ENCODE measurements around the gene SNAPC3.

GRCh38 chr9:15433661-15434060 is 11.0 kb downstream of the SNAPC3 start:
- no peak for TF ChIP-seq CTCF (IDR thresholded peaks at IDR 0.05)
- no peak for TF ChIP-seq EZH2 (IDR thresholded peaks at IDR 0.05)

Data from neural progenitor cell (in vitro differentiated cells).